ENCODE data around the gene TAF3. TPM values are rescaled to one million over a fixed set of nuclear protein-coding genes. Genes with fewer than 3 reads are reported as not detected.

TAF3 gene
- total and polyA plus RNA-seq, 2 experiments from 2014 or later = 3.9 to 7.7 TPM

DNA sequence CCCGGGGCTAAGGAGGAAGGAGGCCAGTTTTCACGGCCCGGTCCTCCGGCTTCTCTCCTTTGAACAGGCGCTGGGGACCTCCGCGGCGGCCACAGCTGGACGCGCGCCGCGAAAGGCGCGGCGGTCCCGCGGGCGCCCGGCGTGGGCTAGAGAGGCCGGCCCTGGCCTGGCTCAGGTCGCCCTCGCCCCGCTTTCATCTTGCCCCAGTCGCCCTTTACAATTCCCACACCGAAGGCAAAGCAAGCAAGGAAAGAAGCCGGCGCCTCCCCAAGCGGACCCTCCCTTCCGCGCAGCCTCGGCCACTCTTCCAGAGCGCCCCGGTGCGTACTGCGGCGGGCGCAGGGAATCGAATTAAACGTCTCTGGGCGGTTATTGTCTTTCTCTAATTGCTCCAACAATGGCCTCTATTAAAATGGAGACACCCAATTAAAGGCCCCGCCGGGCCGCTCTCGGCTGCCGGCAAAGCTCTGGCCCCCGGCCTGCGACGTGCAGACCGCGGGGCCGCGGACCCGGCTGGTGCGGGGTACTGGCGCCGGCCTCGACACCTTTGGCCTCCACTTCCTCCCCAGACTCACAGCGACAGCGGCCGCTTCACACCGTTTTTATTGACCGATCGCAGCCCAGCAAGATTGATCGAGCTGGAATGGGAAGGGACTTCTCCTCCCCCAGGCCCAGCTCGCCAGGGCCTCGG is 231.7 kb downstream of the TAF3 start:
- Histone ChIP-seq H3K9me3 (ENCODE audit: low read depth) (no peaks in the 10 kb centered on the region), H3K36me3 (no peaks in the 10 kb centered on the region), H3K4me1 (ENCODE audit: low read depth) (no peaks in the 10 kb centered on the region), H3K4me3 (peak overlapping the region; percentile 38), H3K27me3 (peaks cover 85% of the 10 kb centered on the region), H3K27ac (no peak overlapping the region)
- DNase-seq (ENCODE audit: low read depth in 1 of 2, low spot score in 1 of 2) = no peak
- TF ChIP-seq, protein P1, sequence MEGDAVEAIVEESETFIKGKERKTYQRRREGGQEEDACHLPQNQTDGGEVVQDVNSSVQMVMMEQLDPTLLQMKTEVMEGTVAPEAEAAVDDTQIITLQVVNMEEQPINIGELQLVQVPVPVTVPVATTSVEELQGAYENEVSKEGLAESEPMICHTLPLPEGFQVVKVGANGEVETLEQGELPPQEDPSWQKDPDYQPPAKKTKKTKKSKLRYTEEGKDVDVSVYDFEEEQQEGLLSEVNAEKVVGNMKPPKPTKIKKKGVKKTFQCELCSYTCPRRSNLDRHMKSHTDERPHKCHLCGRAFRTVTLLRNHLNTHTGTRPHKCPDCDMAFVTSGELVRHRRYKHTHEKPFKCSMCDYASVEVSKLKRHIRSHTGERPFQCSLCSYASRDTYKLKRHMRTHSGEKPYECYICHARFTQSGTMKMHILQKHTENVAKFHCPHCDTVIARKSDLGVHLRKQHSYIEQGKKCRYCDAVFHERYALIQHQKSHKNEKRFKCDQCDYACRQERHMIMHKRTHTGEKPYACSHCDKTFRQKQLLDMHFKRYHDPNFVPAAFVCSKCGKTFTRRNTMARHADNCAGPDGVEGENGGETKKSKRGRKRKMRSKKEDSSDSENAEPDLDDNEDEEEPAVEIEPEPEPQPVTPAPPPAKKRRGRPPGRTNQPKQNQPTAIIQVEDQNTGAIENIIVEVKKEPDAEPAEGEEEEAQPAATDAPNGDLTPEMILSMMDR (IDR thresholded peaks at IDR 0.05; ENCODE audit: low read depth, low read length) = no peak

DNA sequence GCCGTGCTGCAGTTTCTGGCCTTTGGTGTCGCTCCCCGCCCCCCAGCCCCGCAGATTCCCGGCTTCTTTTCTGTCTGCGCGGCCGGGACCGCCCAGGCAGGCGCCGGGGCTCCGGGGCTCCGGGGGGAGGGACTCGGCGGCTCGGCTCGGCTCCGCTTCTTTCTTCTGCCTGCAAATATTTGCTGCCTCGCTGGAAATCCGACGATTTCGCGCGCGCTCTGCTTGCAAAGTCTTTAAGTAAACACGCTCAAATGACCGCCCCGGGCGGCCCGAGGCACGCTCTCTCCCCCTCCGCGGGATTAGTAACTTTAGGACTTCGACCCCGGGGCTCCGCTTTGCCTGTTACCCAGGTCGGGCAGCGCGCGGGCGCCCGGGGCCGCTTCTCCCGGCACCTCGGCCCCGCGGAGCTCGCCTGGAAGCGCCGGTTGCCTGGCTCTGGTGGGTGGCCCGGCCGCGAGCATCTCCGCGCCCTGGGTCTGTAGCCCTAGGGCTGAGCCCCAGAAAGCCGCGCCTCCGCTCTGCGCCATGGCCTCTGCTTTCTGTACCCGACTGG is 232.3 kb downstream of the TAF3 start:
- TF ChIP-seq, protein P1 (IDR thresholded peaks at IDR 0.05; ENCODE audit: low read depth, low read length) = no peak
- Histone ChIP-seq H3K4me3 (peak overlapping the region; percentile 38), H3K36me3 (no peaks in the 10 kb centered on the region), H3K27ac (no peak overlapping the region), H3K27me3 (peaks cover 85% of the 10 kb centered on the region), H3K9me3 (ENCODE audit: low read depth) (no peaks in the 10 kb centered on the region), H3K4me1 (ENCODE audit: low read depth) (no peaks in the 10 kb centered on the region)
- DNase-seq (ENCODE audit: low read depth in 1 of 2, low spot score in 1 of 2) = peak in 1 of 2 donors; percentile 62

DNA sequence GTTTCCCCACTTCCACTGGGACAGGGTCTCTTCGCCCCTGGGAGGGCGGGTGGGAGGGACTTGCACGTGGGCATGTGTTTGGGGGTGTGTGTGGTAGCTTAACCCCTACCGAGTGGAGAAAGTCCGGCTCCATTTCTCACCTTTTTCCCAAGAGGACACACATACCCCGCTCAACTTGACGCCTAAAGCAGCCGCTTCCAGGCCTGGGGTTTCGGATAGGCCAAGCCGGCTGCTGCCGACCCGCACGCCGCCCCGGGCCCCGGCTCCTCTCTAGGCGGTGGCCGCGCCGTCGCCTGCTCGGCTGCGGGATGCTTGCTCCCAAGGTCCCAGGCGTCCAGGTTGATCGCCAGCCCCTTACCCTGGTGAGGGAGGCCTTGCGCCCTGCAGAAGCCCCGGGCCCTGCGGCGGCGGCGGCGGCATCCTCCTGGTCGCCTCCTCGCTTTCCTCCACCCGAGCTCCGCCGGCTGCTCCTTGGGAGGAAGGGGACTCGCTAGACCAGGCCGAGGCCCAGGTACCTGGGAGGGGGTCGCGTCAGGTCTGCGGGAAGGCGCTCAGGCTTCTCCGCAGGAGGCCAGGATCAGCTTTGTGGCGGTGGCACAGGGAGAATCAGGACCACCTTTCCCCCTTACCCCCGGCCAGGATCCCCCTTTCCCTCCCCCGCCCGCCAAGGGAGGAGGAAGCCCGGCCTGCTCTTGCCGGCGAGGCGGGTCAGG is 233.0 kb downstream of the TAF3 start:
- Histone ChIP-seq H3K27me3 (peaks cover 84% of the 10 kb centered on the region), H3K36me3 (no peaks in the 10 kb centered on the region), H3K4me3 (peak overlapping the region; percentile 38), H3K9me3 (ENCODE audit: low read depth) (no peaks in the 10 kb centered on the region), H3K27ac (no peak overlapping the region), H3K4me1 (ENCODE audit: low read depth) (no peaks in the 10 kb centered on the region)
- DNase-seq (ENCODE audit: low read depth in 1 of 2, low spot score in 1 of 2) = no peak
- TF ChIP-seq, protein P1 (IDR thresholded peaks at IDR 0.05; ENCODE audit: low read depth, low read length) = no peak

DNA sequence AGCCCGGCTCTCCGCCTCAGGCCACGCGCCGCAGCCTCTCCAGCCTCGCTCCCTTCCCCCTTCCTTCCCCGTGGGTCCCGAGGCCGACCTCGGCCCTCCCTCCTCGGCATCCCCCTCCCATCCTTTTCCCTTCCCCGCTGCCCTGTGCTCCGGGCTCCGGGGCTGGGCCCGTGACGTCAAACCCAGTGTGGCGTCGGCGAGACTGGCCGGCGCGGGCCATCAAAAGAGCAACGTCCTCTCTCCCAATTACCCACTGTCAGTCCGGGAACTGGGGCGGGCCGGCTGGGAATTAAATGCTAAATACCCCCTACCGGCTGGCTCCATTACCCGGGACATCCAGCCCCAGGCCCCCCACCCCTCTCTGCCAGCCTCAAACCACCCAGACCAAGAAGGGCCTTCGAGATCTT is 233.5 kb downstream of the TAF3 start:
- H3K4me3 ChIP-seq = peak overlapping the region; percentile 38
- peaks cover 4% of the 10 kb centered on the region for H3K4me1 ChIP-seq (ENCODE audit: low read depth)
- no peak overlapping the region for H3K27ac ChIP-seq
- H3K9me3 ChIP-seq (ENCODE audit: low read depth) = no peaks in the 10 kb centered on the region
- no peak for DNase-seq (ENCODE audit: low read depth in 1 of 2, low spot score in 1 of 2)
- peaks cover 81% of the 10 kb centered on the region for H3K27me3 ChIP-seq
- TF ChIP-seq, protein P1 (IDR thresholded peaks at IDR 0.05; ENCODE audit: low read depth, low read length) = no peak
- no peaks in the 10 kb centered on the region for H3K36me3 ChIP-seq

DNA sequence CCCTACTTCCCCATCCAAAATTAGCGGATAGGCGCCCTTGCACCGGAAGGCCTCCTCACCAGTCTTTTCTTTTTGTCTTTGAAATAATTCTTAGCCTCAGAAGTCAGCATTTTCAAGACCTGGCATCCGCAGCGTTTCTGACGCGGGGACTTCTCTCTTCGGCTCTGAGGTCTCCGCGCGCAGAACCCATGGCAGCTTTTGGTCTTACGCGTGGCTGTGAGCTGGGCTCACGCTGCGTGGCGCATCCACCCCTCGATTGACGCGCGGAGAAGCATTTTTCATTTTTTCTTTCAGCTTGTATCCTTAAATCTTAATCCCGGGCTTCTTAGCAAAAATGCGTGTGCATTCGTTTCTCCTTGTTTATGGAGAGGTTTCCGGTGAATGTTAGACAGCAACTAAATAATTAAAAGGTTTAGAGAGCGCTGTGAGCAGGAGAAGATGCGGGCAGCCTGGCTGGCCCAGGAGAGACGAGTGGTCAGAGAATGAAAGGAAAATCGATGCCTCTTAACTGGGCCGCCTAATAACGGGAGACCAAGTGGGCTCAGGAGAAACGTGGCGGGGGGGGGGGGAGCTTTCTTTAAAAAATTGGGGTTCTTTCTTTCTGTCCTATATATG is 234.1 kb downstream of the TAF3 start:
- H3K9me3 ChIP-seq (ENCODE audit: low read depth) = no peaks in the 10 kb centered on the region
- TF ChIP-seq, protein P1 (IDR thresholded peaks at IDR 0.05; ENCODE audit: low read depth, low read length) = no peak
- no peak overlapping the region for H3K4me3 ChIP-seq
- H3K27ac ChIP-seq = no peak overlapping the region
- H3K27me3 ChIP-seq = peaks cover 75% of the 10 kb centered on the region
- no peak for DNase-seq (ENCODE audit: low read depth in 1 of 2, low spot score in 1 of 2)
- no peaks in the 10 kb centered on the region for H3K36me3 ChIP-seq
- peaks cover 9% of the 10 kb centered on the region for H3K4me1 ChIP-seq (ENCODE audit: low read depth)

Measured in cardiac muscle cell (in vitro differentiated cells and primary cell).